Activated naive CD8-positive, alpha-beta T cell (primary cell): Measurements from ENCODE around the gene XKR7.
"Not testable (repeated sequence)": the region's sequence is repeated elsewhere in the genome, so short reads cannot be mapped to it uniquely, and the experiment has no call there.

Experiments
- H3K27ac Mint-ChIP-seq: one replicate; pipeline ENCODE4 v1.8.0; 2021; ENCODE audit warnings: mixed read lengths
- H3K27me3 Mint-ChIP-seq: one replicate; pipeline ENCODE4 v1.8.0; 2021; ENCODE audit warnings: mixed read lengths
- H3K36me3 Mint-ChIP-seq: one replicate; pipeline ENCODE4 v1.8.0; 2021; ENCODE audit warnings: mixed read lengths
- H3K4me1 Mint-ChIP-seq: one replicate; pipeline ENCODE4 v1.8.0; 2021; ENCODE audit warnings: low read depth, mixed read lengths
- H3K4me3 Mint-ChIP-seq: one replicate; pipeline ENCODE4 v1.8.0; 2021; ENCODE audit warnings: mild to moderate bottlenecking, mixed read lengths
- H3K9me3 Mint-ChIP-seq: one replicate; pipeline ENCODE4 v1.8.0; 2021; ENCODE audit warnings: low read depth, mixed read lengths

The XKR7 gene

GRCh38 chr20:31967830-31968249 is at the start of gene XKR7:
Gene XKR7, plus strand, starts transcription at chr20:31968151. Its CDS starts 25 bp downstream, at chr20:31968176.
- Mint-ChIP-seq H3K27ac (no peak within 1 kb of the TSS), H3K27me3 (peaks cover 33% of the 10 kb centered on the region), H3K4me1 (peaks cover 10% of the 10 kb centered on the region), H3K36me3 (no peaks in the 10 kb centered on the region), H3K4me3 (peak within 1 kb of the TSS; percentile 91), H3K9me3 (no peaks in the 10 kb centered on the region)

- Mint-ChIP-seq H3K27me3 (peaks cover 5% of the 10 kb centered on the region), H3K27ac (no peak overlapping the region), H3K9me3 (no peaks in the 10 kb centered on the region), H3K4me1 (no peaks in the 10 kb centered on the region), H3K36me3 (no peaks in the 10 kb centered on the region), H3K4me3 (no peak overlapping the region)
These were observed 49.4 kb upstream of the XKR7 start for GRCh38 chr20:31918466-31919105.

GRCh38 chr20:31919410-31920155 is 48.4 kb upstream of the XKR7 start:
- H3K9me3 Mint-ChIP-seq, result no peaks in the 10 kb centered on the region
- no peak overlapping the region for H3K27ac Mint-ChIP-seq
- H3K36me3 Mint-ChIP-seq, result no peaks in the 10 kb centered on the region
- H3K4me3 Mint-ChIP-seq, result no peak overlapping the region
- peaks cover 10% of the 10 kb centered on the region for H3K27me3 Mint-ChIP-seq
- no peaks in the 10 kb centered on the region for H3K4me1 Mint-ChIP-seq

- no peaks in the 10 kb centered on the region for H3K4me1 Mint-ChIP-seq
- no peak overlapping the region for H3K4me3 Mint-ChIP-seq
- H3K9me3 Mint-ChIP-seq, result no peaks in the 10 kb centered on the region
- H3K27ac Mint-ChIP-seq, result no peak overlapping the region
- H3K36me3 Mint-ChIP-seq, result no peaks in the 10 kb centered on the region
- H3K27me3 Mint-ChIP-seq, result peaks cover 10% of the 10 kb centered on the region
These were observed 47.6 kb upstream of the XKR7 start for GRCh38 chr20:31920275-31920855.

- H3K4me1 Mint-ChIP-seq, H3K4me3 Mint-ChIP-seq, H3K36me3 Mint-ChIP-seq, H3K9me3 Mint-ChIP-seq, H3K27me3 Mint-ChIP-seq, H3K27ac Mint-ChIP-seq: not testable (repeated sequence)
These were observed 46.5 kb upstream of the XKR7 start for GRCh38 chr20:31921480-31921879.

GRCh38 chr20:31922181-31922580 is 45.8 kb upstream of the XKR7 start:
- Mint-ChIP-seq H3K4me3 (no peak overlapping the region), H3K36me3 (no peaks in the 10 kb centered on the region), H3K9me3 (no peaks in the 10 kb centered on the region), H3K4me1 (no peaks in the 10 kb centered on the region), H3K27ac (no peak overlapping the region), H3K27me3 (peaks cover 10% of the 10 kb centered on the region)

- Mint-ChIP-seq H3K9me3 (no peaks in the 10 kb centered on the region), H3K27ac (no peak overlapping the region), H3K27me3 (peaks cover 10% of the 10 kb centered on the region)
These were observed 45.4 kb upstream of the XKR7 start for GRCh38 chr20:31922588-31922987.

GRCh38 chr20:31923388-31924331 is 44.3 kb upstream of the XKR7 start:
- H3K9me3 Mint-ChIP-seq, result no peaks in the 10 kb centered on the region
- no peak overlapping the region for H3K4me3 Mint-ChIP-seq
- no peaks in the 10 kb centered on the region for H3K36me3 Mint-ChIP-seq
- H3K4me1 Mint-ChIP-seq, result no peaks in the 10 kb centered on the region
- no peak overlapping the region for H3K27ac Mint-ChIP-seq
- H3K27me3 Mint-ChIP-seq, result peaks cover 14% of the 10 kb centered on the region

More at GRCh38 chr20:31922588-31922987, 45.4 kb upstream of the XKR7 start:
- no peak overlapping the region for H3K4me3 Mint-ChIP-seq
- H3K36me3 Mint-ChIP-seq, result no peaks in the 10 kb centered on the region
- no peaks in the 10 kb centered on the region for H3K4me1 Mint-ChIP-seq

GRCh38 chr20:31924561-31924960 is 43.4 kb upstream of the XKR7 start:
- Mint-ChIP-seq H3K27ac (no peak overlapping the region), H3K27me3 (peaks cover 10% of the 10 kb centered on the region), H3K36me3 (no peaks in the 10 kb centered on the region), H3K4me1 (no peaks in the 10 kb centered on the region), H3K9me3 (no peaks in the 10 kb centered on the region), H3K4me3 (no peak overlapping the region)

- Mint-ChIP-seq H3K27me3 (peaks cover 10% of the 10 kb centered on the region), H3K9me3 (no peaks in the 10 kb centered on the region), H3K27ac (no peak overlapping the region), H3K4me3 (no peak overlapping the region), H3K4me1 (no peaks in the 10 kb centered on the region), H3K36me3 (no peaks in the 10 kb centered on the region)
These were observed 42.3 kb upstream of the XKR7 start for GRCh38 chr20:31925631-31926030.

- H3K4me1 Mint-ChIP-seq, result no peaks in the 10 kb centered on the region
- peaks cover 12% of the 10 kb centered on the region for H3K27me3 Mint-ChIP-seq
- H3K36me3 Mint-ChIP-seq, result no peaks in the 10 kb centered on the region
- no peak overlapping the region for H3K4me3 Mint-ChIP-seq
- no peak overlapping the region for H3K27ac Mint-ChIP-seq
- no peaks in the 10 kb centered on the region for H3K9me3 Mint-ChIP-seq
These were observed 41.5 kb upstream of the XKR7 start for GRCh38 chr20:31926493-31926892.

GRCh38 chr20:31927627-31928159 is 40.3 kb upstream of the XKR7 start:
- Mint-ChIP-seq H3K27me3 (peaks cover 12% of the 10 kb centered on the region), H3K27ac (no peak overlapping the region), H3K4me1 (no peaks in the 10 kb centered on the region), H3K4me3 (no peak overlapping the region), H3K36me3 (no peaks in the 10 kb centered on the region), H3K9me3 (no peaks in the 10 kb centered on the region)

GRCh38 chr20:31929631-31930030 is 38.3 kb upstream of the XKR7 start:
- H3K36me3 Mint-ChIP-seq, H3K4me3 Mint-ChIP-seq, H3K27ac Mint-ChIP-seq, H3K27me3 Mint-ChIP-seq, H3K9me3 Mint-ChIP-seq, H3K4me1 Mint-ChIP-seq: not testable (repeated sequence)

- peaks cover 7% of the 10 kb centered on the region for H3K27me3 Mint-ChIP-seq
- no peaks in the 10 kb centered on the region for H3K9me3 Mint-ChIP-seq
- no peak overlapping the region for H3K4me3 Mint-ChIP-seq
- H3K27ac Mint-ChIP-seq, result no peak overlapping the region
- H3K36me3 Mint-ChIP-seq, result no peaks in the 10 kb centered on the region
- H3K4me1 Mint-ChIP-seq, result no peaks in the 10 kb centered on the region
These were observed 37.2 kb upstream of the XKR7 start for GRCh38 chr20:31930779-31931178.
